OCI-LY7 (cell line): ENCODE measurements around the gene CPNE2. TPM values are rescaled to one million over a fixed set of nuclear protein-coding genes. Genes with fewer than 3 reads are reported as not detected.
A peak's percentile ranks its signal among the peaks of the same experiment; 100 is the strongest.

Experiments
- BruUV-seq: library from RNA; stranded (reverse); fragments of 400-500 nt; replicated peaks from 2 replicates; lab custom pipeline; 2021; lab: Mats Ljungman, UMichigan
- CTCF ChIA-PET: fragments of 300-600 bp; sonication (Branson Sonifier 250); formaldehyde crosslinking; loops from one replicate; lab custom pipeline; 2022; ENCODE audit warnings: antibody characterized with exemption; ENCODE audit not compliant: unreplicated experiment; lab: Charles Lee
- POLR2A ChIA-PET: fragments of 300-600 bp; sonication (Branson Sonifier 250); formaldehyde crosslinking; loops from one replicate; lab custom pipeline; 2022; ENCODE audit warnings: antibody characterized with exemption; lab: Charles Lee
- DNase-seq: peaks from one replicate; pipeline ENCODE4 v3.0.0-alpha.2; 2015; ENCODE audit warnings: low spot score
- H2AFZ ChIP-seq: fragments of 200-600 bp; sonication (generic), shearing (Covaris generic); 2 replicates; pipeline ENCODE4 v1.6.1; 2014; ENCODE audit warnings: mild to moderate bottlenecking, antibody characterized with exemption, low read length, moderate library complexity
- H3K27ac ChIP-seq: fragments of 200-600 bp; sonication (generic); 2 replicates; pipeline ENCODE4 v1.5.1; 2014; ENCODE audit warnings: mixed run types, low read depth, mild to moderate bottlenecking, moderate library complexity, low read length, inconsistent platforms; ENCODE audit not compliant: poor library complexity, severe bottlenecking
- H3K36me3 ChIP-seq: fragments of 200-600 bp; sonication (generic); 2 replicates; pipeline ENCODE4 v1.6.1; 2014; ENCODE audit warnings: mild to moderate bottlenecking, antibody characterized with exemption, low read length, moderate library complexity, mixed read lengths; ENCODE audit not compliant: insufficient read depth
- H3K4me1 ChIP-seq: fragments of 200-600 bp; sonication (generic); 2 replicates; pipeline ENCODE4 v1.5.1; 2014; ENCODE audit warnings: mild to moderate bottlenecking, low read length; ENCODE audit not compliant: insufficient read depth, poor library complexity, severe bottlenecking
- H3K4me2 ChIP-seq: fragments of 200-600 bp; sonication (generic); 2 replicates; pipeline ENCODE4 v1.6.1; 2014; ENCODE audit warnings: mild to moderate bottlenecking, low read length
- H3K4me3 ChIP-seq: fragments of 200-600 bp; sonication (generic); 2 replicates; pipeline ENCODE4 v1.5.1; 2014; ENCODE audit warnings: mild to moderate bottlenecking, low read depth, low read length; ENCODE audit not compliant: poor library complexity, severe bottlenecking
- H3K79me2 ChIP-seq: fragments of 200-600 bp; sonication (generic); 2 replicates; pipeline ENCODE4 v1.6.1; 2016; ENCODE audit warnings: low read depth, mild to moderate bottlenecking, low read length, moderate library complexity, mixed read lengths; ENCODE audit not compliant: insufficient read depth
- H3K9me2 ChIP-seq: fragments of 200-600 bp; sonication (generic); 2 replicates; pipeline ENCODE4 v1.6.1; 2016; ENCODE audit warnings: mild to moderate bottlenecking, low read length, mixed read lengths; ENCODE audit not compliant: insufficient read depth
- H3K9me3 ChIP-seq: fragments of 200-600 bp; sonication (generic); 2 replicates; pipeline ENCODE4 v1.6.1; 2014; ENCODE audit warnings: mild to moderate bottlenecking, mixed run types, low read length, mixed read lengths
- H4K20me1 ChIP-seq: fragments of 200-600 bp; sonication (generic); 2 replicates; pipeline ENCODE4 v1.6.1; 2014; ENCODE audit warnings: mild to moderate bottlenecking, antibody characterized with exemption, low read length, moderate library complexity, mixed read lengths; ENCODE audit not compliant: insufficient read depth
- CTCF ChIP-seq: fragments of 200-600 bp; sonication (generic); conservative IDR thresholded peaks from 2 replicates; pipeline ENCODE4 v1.5.1; 2014; ENCODE audit warnings: mild to moderate bottlenecking, antibody characterized with exemption, low read length, moderate library complexity, mixed read lengths
- EZH2phosphoT487 ChIP-seq: fragments of 200-600 bp; sonication (generic); IDR thresholded peaks from 2 replicates; pipeline ENCODE4 v1.6.1; 2018; ENCODE audit warnings: low read depth, borderline replicate concordance, mild to moderate bottlenecking, mixed run types, antibody characterized with exemption, low read length, moderate library complexity, mixed read lengths
- intact Hi-C: fragments of 100-400 bp; cut with micrococcal nuclease; formaldehyde crosslinking; loops from one replicate; pipeline ENCODE4 v1.10.0; 2022; ENCODE audit not compliant: unreplicated experiment
- total RNA-seq, 2 experiments: library from RNA; depleted of rRNA in 1 of 2; stranded (reverse); fragments of >200 nt in 1 of 2; shearing (Covaris generic) in 1 of 2; gene quantifications; 2 replicates each; pipeline ENCODE4 v1.2.3, GENCODE V29; 2014 to 2022

CPNE2 gene
- total RNA-seq, 2 experiments from 2014 or later = 14.4 to 44.7 TPM

DNA sequence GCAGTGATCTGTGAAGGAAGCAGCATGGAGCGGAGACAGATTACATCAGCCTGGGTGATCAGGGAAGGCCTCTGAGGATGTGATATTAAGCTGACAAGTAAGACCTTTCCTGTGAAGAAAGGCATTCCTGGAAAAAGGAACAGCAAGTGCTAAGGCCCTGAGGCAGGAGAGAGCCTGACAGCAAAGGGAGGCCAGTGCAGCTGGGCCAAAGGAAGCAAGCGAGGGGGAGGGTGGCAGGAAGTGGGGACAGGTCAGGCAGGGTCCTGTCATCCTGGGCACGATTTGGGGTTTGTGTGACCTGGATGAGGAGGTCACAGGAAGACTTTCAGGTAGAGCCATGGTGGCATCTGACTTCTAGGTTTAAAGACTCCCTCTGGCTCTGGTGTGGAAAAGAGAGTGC, 12.3 kb downstream of the CPNE2 start:
- ChIA-PET CTCF (no interaction called here), POLR2A (no interaction called here)
- intact Hi-C loops = no loop called here
- H3K9me2 ChIP-seq = no peaks in the 10 kb centered on the region
- H3K4me1 ChIP-seq = peaks cover 13% of the 10 kb centered on the region
- H3K36me3 ChIP-seq = no peaks in the 10 kb centered on the region
- H3K4me3 ChIP-seq = no peak overlapping the region
- TF ChIP-seq EZH2phosphoT487 (no peak), CTCF (no peak)
- no peak overlapping the region for H2AFZ ChIP-seq
- no peak overlapping the region for H3K4me2 ChIP-seq
- H3K9me3 ChIP-seq = no peaks in the 10 kb centered on the region
- H4K20me1 ChIP-seq = no peaks in the 10 kb centered on the region
- no TSS peak for BruUV-seq
- no peaks in the 10 kb centered on the region for H3K79me2 ChIP-seq
- no peak overlapping the region for H3K27ac ChIP-seq
- no peak for DNase-seq

GRCh38 chr16:57105184-57105583, 12.8 kb downstream of the CPNE2 start:
- no peak overlapping the region for H2AFZ ChIP-seq
- H3K9me2 ChIP-seq = no peaks in the 10 kb centered on the region
- TF ChIP-seq EZH2phosphoT487 (no peak), CTCF (no peak)
- intact Hi-C loops = no loop called here
- H3K9me3 ChIP-seq = no peaks in the 10 kb centered on the region
- no peak overlapping the region for H3K4me3 ChIP-seq
- ChIA-PET POLR2A (interaction anchor here (1.2 kb wide), 1 partner anchor 10 kb away, joined by 3 read pairs; no protein-coding TSS in a partner anchor), CTCF (no interaction called here)
- H3K4me2 ChIP-seq = no peak overlapping the region
- no peak for DNase-seq
- no peaks in the 10 kb centered on the region for H3K79me2 ChIP-seq
- no TSS peak for BruUV-seq
- H3K4me1 ChIP-seq = peaks cover 13% of the 10 kb centered on the region
- no peak overlapping the region for H3K27ac ChIP-seq
- no peaks in the 10 kb centered on the region for H3K36me3 ChIP-seq
- H4K20me1 ChIP-seq = no peaks in the 10 kb centered on the region

DNA sequence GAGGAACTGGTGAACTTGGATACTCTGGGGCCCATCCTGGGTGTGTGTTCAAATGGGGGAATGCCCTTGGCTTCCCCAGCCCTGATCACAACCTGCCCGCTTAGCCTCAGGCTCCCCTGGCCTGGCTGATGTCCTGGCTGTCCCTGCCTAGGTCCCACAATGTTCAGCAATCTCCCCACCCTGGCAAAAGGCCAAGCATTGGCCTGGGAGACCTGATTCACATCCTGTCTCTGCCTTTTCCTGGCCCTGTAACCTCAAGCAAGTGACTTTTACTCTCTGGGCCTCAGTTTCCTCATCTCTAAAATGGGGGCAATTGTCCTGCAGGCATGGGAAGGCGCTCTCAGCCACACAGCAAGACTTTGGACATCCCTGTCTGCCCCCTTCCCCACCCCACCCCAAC, 14.4 kb downstream of the CPNE2 start:
- TF ChIP-seq EZH2phosphoT487 (no peak), CTCF (0 out of 2 replicates have a peak, but pooled peaks have one; percentile 2)
- Histone ChIP-seq H3K79me2 (no peaks in the 10 kb centered on the region), H2AFZ (no peak overlapping the region), H3K4me1 (peaks cover 13% of the 10 kb centered on the region), H3K9me3 (no peaks in the 10 kb centered on the region), H3K4me2 (no peak overlapping the region), H3K9me2 (no peaks in the 10 kb centered on the region), H3K27ac (no peak overlapping the region), H3K36me3 (no peaks in the 10 kb centered on the region), H4K20me1 (no peaks in the 10 kb centered on the region), H3K4me3 (no peak overlapping the region)
- DNase-seq = no peak
- ChIA-PET POLR2A (no interaction called here), CTCF (interaction anchor here (0.9 kb wide), 1 partner anchor 23 kb away, joined by 4 read pairs; no protein-coding TSS in a partner anchor)
- BruUV-seq = no TSS peak
- intact Hi-C loops = no loop called here
